GM12872 (cell line): Measurements from ENCODE around the gene FOXI3.

ENCODE experiments used
- CTCF ChIP-seq: IDR thresholded peaks from 3 replicates; pipeline ENCODE4 v1.5.1; 2011; ENCODE audit warnings: low read depth, mild to moderate bottlenecking, low read length, moderate library complexity; ENCODE audit not compliant: insufficient read depth

FOXI3 gene

DNA sequence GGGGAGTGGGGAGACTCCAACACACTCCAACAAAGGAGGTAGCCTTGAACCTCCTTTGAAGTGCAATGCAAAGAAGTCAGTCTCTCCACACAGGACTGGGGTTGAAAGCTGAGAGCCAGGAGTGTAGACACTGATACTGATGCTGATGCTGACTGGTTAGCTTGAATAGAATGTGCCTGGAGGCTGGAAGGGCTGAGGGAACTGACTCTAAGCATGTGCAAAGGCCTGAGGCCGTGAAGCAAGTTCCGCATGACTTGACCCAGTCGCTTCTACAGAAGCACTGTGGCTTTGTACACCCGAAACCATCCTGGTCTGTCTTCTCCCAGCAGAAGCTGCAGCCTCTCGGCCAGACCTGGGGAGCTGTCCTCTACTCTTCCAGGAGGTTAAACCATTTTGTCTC lies 10.4 kb downstream of the FOXI3 start:
- TF ChIP-seq CTCF, result no peak

DNA sequence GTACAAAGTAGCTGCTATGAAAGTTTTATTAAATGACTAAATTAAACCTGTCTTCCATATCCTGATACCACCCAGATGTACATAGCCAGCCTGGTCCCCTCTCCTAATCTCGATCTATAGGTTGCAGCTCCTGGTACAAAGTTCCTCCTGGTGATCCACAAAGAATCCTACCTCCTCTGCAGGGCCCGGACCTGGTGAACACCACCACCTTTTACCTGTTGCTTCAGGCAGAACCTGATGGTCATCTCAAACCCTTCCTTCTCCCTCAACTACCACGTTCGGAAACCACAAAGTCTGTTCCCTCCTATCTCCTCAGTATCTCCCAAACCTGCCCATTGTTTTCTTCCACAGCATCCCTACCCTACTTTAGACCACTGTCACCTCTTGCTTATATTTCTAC lies 15.5 kb downstream of the FOXI3 start:
- TF ChIP-seq CTCF, result no peak

DNA sequence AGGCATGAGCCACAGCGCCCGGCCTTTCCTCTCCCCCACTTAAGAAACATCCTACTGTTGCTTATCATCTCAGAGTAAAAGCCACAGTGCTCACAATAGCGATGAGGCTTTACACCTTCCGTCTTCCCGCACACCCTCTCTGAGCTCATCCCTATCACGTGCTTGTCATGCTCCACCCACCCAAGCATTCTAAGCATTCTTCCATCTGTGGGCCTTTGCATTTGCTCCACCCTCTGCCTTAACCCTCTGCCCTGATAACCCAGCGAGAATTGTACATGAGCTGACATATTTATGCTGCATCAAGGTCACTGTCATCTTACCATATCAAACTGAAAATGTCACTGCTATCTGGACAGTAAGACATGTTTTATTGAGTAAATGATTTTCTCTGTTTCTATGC lies 22.6 kb downstream of the FOXI3 start:
- no peak for TF ChIP-seq CTCF

GRCh38 chr2:88423733-88424132 lies 28.8 kb downstream of the FOXI3 start:
- TF ChIP-seq CTCF, result no peak

- no peak for TF ChIP-seq CTCF
Observed at GRCh38 chr2:88416016-88416663, 36.4 kb downstream of the FOXI3 start.

DNA sequence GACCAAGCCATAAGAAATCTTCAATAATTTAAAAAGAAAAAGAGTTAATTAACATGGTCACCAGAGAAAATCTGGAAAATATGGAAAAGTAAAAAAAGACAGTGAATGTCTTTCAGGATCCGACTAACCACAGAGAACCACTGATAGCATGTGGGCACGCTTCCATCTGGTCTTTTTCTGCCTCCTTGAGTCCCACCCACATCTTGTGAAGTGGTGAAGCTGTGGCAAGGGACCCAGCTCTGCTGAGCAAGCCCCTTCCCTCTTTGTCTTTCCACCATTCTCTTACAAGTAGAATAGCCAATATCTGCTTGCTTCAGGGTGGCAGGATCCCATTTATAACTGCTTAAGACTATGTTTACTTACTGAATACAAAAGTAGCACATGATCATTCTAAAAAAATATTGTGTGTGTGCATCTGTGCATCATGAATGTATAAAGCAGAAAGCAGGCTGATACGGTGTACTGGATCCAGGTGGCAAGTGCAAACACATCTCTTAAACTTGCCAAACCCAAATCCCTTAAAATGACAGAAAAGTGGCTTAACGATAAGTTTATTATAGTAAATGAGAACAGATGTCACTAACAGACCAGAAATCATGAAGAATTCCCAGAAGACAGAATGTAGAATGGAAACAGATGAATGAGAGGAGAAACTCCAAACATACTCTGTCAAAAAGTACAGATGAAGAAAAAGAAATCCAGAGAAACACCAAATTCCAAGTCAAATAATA lies 52.3 kb downstream of the FOXI3 start:
- TF ChIP-seq CTCF, result no peak

- no peak for TF ChIP-seq CTCF
Observed at GRCh38 chr2:88398180-88398579, 54.3 kb downstream of the FOXI3 start.
